Astrocyte (in vitro differentiated cells and primary cell): ENCODE measurements around the gene LRRTM1. TPM values are rescaled to one million over a fixed set of nuclear protein-coding genes. Genes with fewer than 3 reads are reported as not detected.

ENCODE experiments used
- DNase-seq: peaks from one replicate; pipeline ENCODE4 v3.0.0-alpha.2; 2010; ENCODE audit warnings: low read depth
- FAIRE-seq: peaks from 2 replicates; lab custom pipeline; 2011; peaks lifted over from hg19 to GRCh38; lab: Jason Lieb, UNC
- H2AFZ ChIP-seq: 2 replicates; pipeline ENCODE4 v1.6.0; 2012; ENCODE audit warnings: low read depth, low read length, inconsistent platforms
- H3K27ac ChIP-seq: 2 replicates; pipeline ENCODE4 v1.5.1; 2011; ENCODE audit warnings: low read depth, low read length, inconsistent platforms
- H3K27me3 ChIP-seq: 2 replicates; pipeline ENCODE4 v1.6.0; 2011; ENCODE audit warnings: low read length, inconsistent platforms; ENCODE audit not compliant: insufficient read depth
- H3K36me3 ChIP-seq: 2 replicates; pipeline ENCODE4 v1.5.1; 2011; ENCODE audit warnings: low read length, inconsistent platforms; ENCODE audit not compliant: insufficient read depth
- H3K4me1 ChIP-seq: 2 replicates; pipeline ENCODE4 v1.5.1; 2011; ENCODE audit warnings: low read length, inconsistent platforms; ENCODE audit not compliant: insufficient read depth
- H3K4me2 ChIP-seq: 2 replicates; pipeline ENCODE4 v1.6.0; 2012; ENCODE audit warnings: low read length, inconsistent platforms
- H3K4me3 ChIP-seq: 2 replicates; pipeline ENCODE4 v1.5.1; 2011; ENCODE audit warnings: low read depth, mild to moderate bottlenecking, low read length, inconsistent platforms; ENCODE audit not compliant: insufficient read depth
- H3K79me2 ChIP-seq: 2 replicates; pipeline ENCODE4 v1.6.0; 2012; ENCODE audit warnings: mild to moderate bottlenecking, low read length, inconsistent platforms; ENCODE audit not compliant: insufficient read depth
- H3K9ac ChIP-seq: 2 replicates; pipeline ENCODE4 v1.6.0; 2012; ENCODE audit warnings: mild to moderate bottlenecking, low read length, inconsistent platforms
- H3K9me3 ChIP-seq: 2 replicates; pipeline ENCODE4 v1.5.1; 2012; ENCODE audit warnings: low read depth, mild to moderate bottlenecking, low read length, inconsistent platforms; ENCODE audit not compliant: insufficient read depth
- H4K20me1 ChIP-seq: 2 replicates; pipeline ENCODE4 v1.6.0; 2012; ENCODE audit warnings: low read length, inconsistent platforms; ENCODE audit not compliant: insufficient read depth
- H3K27ac Mint-ChIP-seq: one replicate; pipeline ENCODE4 v1.8.0; 2021; ENCODE audit warnings: mild to moderate bottlenecking, mixed read lengths; ENCODE audit not compliant: unreplicated experiment
- H3K27me3 Mint-ChIP-seq: one replicate; pipeline ENCODE4 v1.8.0; 2021; ENCODE audit warnings: low read depth, mixed read lengths; ENCODE audit not compliant: unreplicated experiment
- H3K36me3 Mint-ChIP-seq: one replicate; pipeline ENCODE4 v1.8.0; 2021; ENCODE audit warnings: low read depth, mixed read lengths; ENCODE audit not compliant: unreplicated experiment
- H3K4me1 Mint-ChIP-seq: one replicate; pipeline ENCODE4 v1.8.0; 2021; ENCODE audit warnings: low read depth, mixed read lengths; ENCODE audit not compliant: unreplicated experiment
- H3K4me3 Mint-ChIP-seq: one replicate; pipeline ENCODE4 v1.8.0; 2021; ENCODE audit warnings: mild to moderate bottlenecking, moderate library complexity, mixed read lengths; ENCODE audit not compliant: unreplicated experiment
- H3K9me3 Mint-ChIP-seq: one replicate; pipeline ENCODE4 v1.8.0; 2021; ENCODE audit warnings: mild to moderate bottlenecking, mixed read lengths; ENCODE audit not compliant: unreplicated experiment
- EZH2 ChIP-seq: IDR thresholded peaks from 2 replicates; pipeline ENCODE4 v1.6.1; 2012; ENCODE audit warnings: mild to moderate bottlenecking, low read length, inconsistent platforms; ENCODE audit not compliant: insufficient read depth
- total RNA-seq: library from RNA; stranded (reverse); gene quantifications from 2 replicates; pipeline ENCODE4 v1.2.1, GENCODE V29; 2021
- TF ChIP-seq, protein P1 (sequence below): IDR thresholded peaks from 2 replicates; pipeline ENCODE4 v1.5.1; 2011; ENCODE audit warnings: low read depth, mild to moderate bottlenecking, inconsistent platforms, low read length, moderate library complexity; ENCODE audit not compliant: insufficient read depth

Gene LRRTM1
- total RNA-seq, 1 donor from 2014 or later: not detected

DNA sequence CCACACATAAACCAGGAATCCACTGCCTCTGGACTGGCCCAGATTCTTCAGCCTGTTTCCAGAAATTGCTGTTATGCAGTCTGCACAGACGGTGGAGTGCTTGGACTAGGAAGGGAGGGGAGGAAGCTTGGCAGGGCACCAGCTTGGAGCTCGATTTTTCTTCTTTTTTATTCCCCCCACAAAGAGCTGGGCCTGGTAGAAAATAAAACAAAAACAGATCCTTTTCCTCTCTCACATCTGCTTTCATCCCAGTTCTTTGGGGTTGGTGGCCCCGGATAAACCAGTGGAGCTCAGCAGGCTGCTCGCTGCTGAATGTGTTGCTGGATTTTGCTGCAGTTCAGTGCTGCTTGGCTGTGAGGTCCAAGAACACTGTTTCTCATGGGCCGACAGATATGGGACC is 16.0 kb downstream of the LRRTM1 start:
- no peak for TF ChIP-seq EZH2
- Mint-ChIP-seq H3K9me3 (no peaks in the 10 kb centered on the region), H3K4me1 (no peaks in the 10 kb centered on the region), H3K27ac (no peak overlapping the region), H3K36me3 (no peaks in the 10 kb centered on the region), H3K4me3 (no peak overlapping the region), H3K27me3 (peaks cover 20% of the 10 kb centered on the region)
- Histone ChIP-seq H3K79me2 (no peaks in the 10 kb centered on the region), H3K4me2 (no peak overlapping the region), H2AFZ (no peak overlapping the region), H3K4me3 (no peak overlapping the region), H3K36me3 (no peaks in the 10 kb centered on the region), H3K9me3 (no peaks in the 10 kb centered on the region), H3K9ac (no peak overlapping the region), H4K20me1 (no peaks in the 10 kb centered on the region), H3K27me3 (no peaks in the 10 kb centered on the region), H3K4me1 (no peaks in the 10 kb centered on the region), H3K27ac (no peak overlapping the region)
- no peak for FAIRE-seq
- no peak for DNase-seq

DNA sequence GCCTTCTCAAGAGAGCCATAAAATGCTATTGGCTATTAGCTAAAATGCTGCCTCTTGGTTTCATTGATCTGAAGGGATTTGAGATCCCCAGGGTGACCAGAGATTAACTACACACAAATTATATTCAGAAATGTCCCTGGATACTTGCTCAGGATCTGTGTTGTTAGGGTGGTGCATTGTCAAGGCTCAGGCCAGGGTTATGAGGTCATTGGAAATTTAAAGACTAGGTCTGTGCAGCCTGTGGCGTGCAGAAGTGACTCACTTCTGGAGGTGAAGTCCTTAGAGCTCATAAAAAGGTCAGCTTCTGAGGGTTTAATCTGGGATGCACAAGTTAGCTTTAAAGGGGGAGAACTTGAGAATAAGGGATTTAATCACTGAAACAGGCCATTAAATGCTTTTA is 23.5 kb downstream of the LRRTM1 start:
- Mint-ChIP-seq H3K4me1 (peaks cover 6% of the 10 kb centered on the region), H3K4me3 (no peak overlapping the region), H3K9me3 (peaks cover 4% of the 10 kb centered on the region), H3K36me3 (no peaks in the 10 kb centered on the region), H3K27ac (no peak overlapping the region), H3K27me3 (peaks cover 2% of the 10 kb centered on the region)
- Histone ChIP-seq H3K9me3 (no peaks in the 10 kb centered on the region), H3K9ac (no peak overlapping the region), H3K4me1 (no peaks in the 10 kb centered on the region), H3K79me2 (no peaks in the 10 kb centered on the region), H4K20me1 (no peaks in the 10 kb centered on the region), H3K27ac (no peak overlapping the region), H3K27me3 (no peaks in the 10 kb centered on the region), H3K4me3 (no peak overlapping the region), H3K36me3 (no peaks in the 10 kb centered on the region), H3K4me2 (no peak overlapping the region), H2AFZ (no peak overlapping the region)
- no peak for TF ChIP-seq EZH2
- TF ChIP-seq, protein P1, sequence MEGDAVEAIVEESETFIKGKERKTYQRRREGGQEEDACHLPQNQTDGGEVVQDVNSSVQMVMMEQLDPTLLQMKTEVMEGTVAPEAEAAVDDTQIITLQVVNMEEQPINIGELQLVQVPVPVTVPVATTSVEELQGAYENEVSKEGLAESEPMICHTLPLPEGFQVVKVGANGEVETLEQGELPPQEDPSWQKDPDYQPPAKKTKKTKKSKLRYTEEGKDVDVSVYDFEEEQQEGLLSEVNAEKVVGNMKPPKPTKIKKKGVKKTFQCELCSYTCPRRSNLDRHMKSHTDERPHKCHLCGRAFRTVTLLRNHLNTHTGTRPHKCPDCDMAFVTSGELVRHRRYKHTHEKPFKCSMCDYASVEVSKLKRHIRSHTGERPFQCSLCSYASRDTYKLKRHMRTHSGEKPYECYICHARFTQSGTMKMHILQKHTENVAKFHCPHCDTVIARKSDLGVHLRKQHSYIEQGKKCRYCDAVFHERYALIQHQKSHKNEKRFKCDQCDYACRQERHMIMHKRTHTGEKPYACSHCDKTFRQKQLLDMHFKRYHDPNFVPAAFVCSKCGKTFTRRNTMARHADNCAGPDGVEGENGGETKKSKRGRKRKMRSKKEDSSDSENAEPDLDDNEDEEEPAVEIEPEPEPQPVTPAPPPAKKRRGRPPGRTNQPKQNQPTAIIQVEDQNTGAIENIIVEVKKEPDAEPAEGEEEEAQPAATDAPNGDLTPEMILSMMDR: no peak
- DNase-seq: no peak
- FAIRE-seq: no peak

DNA sequence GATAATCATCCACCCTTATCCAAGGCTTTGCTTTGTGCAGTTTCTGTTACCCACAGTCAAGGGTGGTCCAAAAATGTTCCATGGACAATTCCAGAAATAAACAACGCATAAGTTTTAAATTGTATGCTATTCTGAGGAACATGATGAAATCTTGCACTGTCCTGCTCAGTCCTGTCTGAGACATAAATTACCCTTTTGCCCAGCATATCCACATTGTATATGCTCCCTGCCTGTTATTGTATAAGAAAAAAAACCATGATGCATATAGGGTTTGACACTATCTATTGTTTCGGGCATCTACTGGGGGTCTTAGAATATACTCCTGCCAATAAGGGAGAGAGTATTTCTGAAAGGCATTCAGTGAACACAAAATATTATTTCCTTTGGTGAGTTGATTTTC is 24.0 kb downstream of the LRRTM1 start:
- no peaks in the 10 kb centered on the region for H3K79me2 ChIP-seq

More for the DNA sequence above, 24.0 kb downstream of the LRRTM1 start:
- no peak overlapping the region for H3K27ac Mint-ChIP-seq
- Histone ChIP-seq H4K20me1 (no peaks in the 10 kb centered on the region), H3K9ac (no peak overlapping the region), H3K27me3 (no peaks in the 10 kb centered on the region), H3K9me3 (no peaks in the 10 kb centered on the region), H3K36me3 (no peaks in the 10 kb centered on the region), H2AFZ (no peak overlapping the region), H3K4me3 (no peak overlapping the region), H3K27ac (no peak overlapping the region), H3K4me2 (no peak overlapping the region), H3K4me1 (no peaks in the 10 kb centered on the region)
- no peak overlapping the region for H3K4me3 Mint-ChIP-seq
- peaks cover 4% of the 10 kb centered on the region for H3K9me3 Mint-ChIP-seq
- TF ChIP-seq EZH2: no peak
- TF ChIP-seq, protein P1: no peak
- peaks cover 2% of the 10 kb centered on the region for H3K27me3 Mint-ChIP-seq
- H3K36me3 Mint-ChIP-seq: no peaks in the 10 kb centered on the region
- FAIRE-seq (no peak), DNase-seq (no peak)
- H3K4me1 Mint-ChIP-seq: peaks cover 6% of the 10 kb centered on the region
